Memory B cell (primary cell): Measurements from ENCODE around the gene GPR4.

Experiments used
- ATAC-seq: fragments of 150-1000 bp; cut with Tn5 transposase; 2 replicates; pipeline ENCODE4 v1.10.0; 2021; ENCODE audit warnings: low read depth, mild to moderate bottlenecking, moderate library complexity
- DNase-seq, 2 donors: peaks; one replicate each; pipeline ENCODE4 v3.0.0; 2022; ENCODE audit warnings: low spot score in 2 of 2
- H3K27ac Mint-ChIP-seq: one replicate; pipeline ENCODE4 v1.8.0; 2022; ENCODE audit warnings: mild to moderate bottlenecking, moderate library complexity, mixed read lengths
- H3K27me3 Mint-ChIP-seq: one replicate; pipeline ENCODE4 v1.8.0; 2022; ENCODE audit warnings: mixed read lengths
- H3K36me3 Mint-ChIP-seq: one replicate; pipeline ENCODE4 v1.8.0; 2022; ENCODE audit warnings: mild to moderate bottlenecking, mixed read lengths
- H3K4me1 Mint-ChIP-seq: one replicate; pipeline ENCODE4 v1.8.0; 2022; ENCODE audit warnings: mixed read lengths
- H3K4me3 Mint-ChIP-seq: one replicate; pipeline ENCODE4 v1.8.0; 2022; ENCODE audit warnings: mild to moderate bottlenecking, moderate library complexity, mixed read lengths
- H3K9me3 Mint-ChIP-seq: one replicate; pipeline ENCODE4 v1.8.0; 2022; ENCODE audit warnings: mixed read lengths

The GPR4 gene

GRCh38 chr19:45601524-45602374, at the start of gene GPR4:
Gene GPR4 (minus strand): TSS chr19:45602212. CDS start chr19:45591866, 10,346 bp downstream.
- Mint-ChIP-seq H3K27ac (no peak within 1 kb of the TSS), H3K36me3 (peaks cover 3% of the 10 kb centered on the region), H3K9me3 (no peaks in the 10 kb centered on the region), H3K4me3 (no peak within 1 kb of the TSS), H3K27me3 (peaks cover 38% of the 10 kb centered on the region), H3K4me1 (peaks cover 34% of the 10 kb centered on the region)
- DNase-seq (no peak), ATAC-seq (no peak)

- Mint-ChIP-seq H3K27me3 (peaks cover 8% of the 10 kb centered on the region), H3K4me3 (no peak overlapping the region), H3K36me3 (no peaks in the 10 kb centered on the region), H3K27ac (no peak overlapping the region), H3K4me1 (peaks cover 5% of the 10 kb centered on the region), H3K9me3 (no peaks in the 10 kb centered on the region)
- ATAC-seq = no peak
- DNase-seq = no peak
These were observed 48.7 kb upstream of the GPR4 start for GRCh38 chr19:45650722-45651121.

- peak overlapping the region; percentile 78 for H3K4me3 Mint-ChIP-seq
- ATAC-seq = no peak
- no peak for DNase-seq
- peak overlapping the region; percentile 41 for H3K27ac Mint-ChIP-seq
- no peaks in the 10 kb centered on the region for H3K36me3 Mint-ChIP-seq
- H3K9me3 Mint-ChIP-seq = no peaks in the 10 kb centered on the region
- peaks cover 8% of the 10 kb centered on the region for H3K27me3 Mint-ChIP-seq
- H3K4me1 Mint-ChIP-seq = peaks cover 30% of the 10 kb centered on the region
These were observed 44.3 kb upstream of the GPR4 start for GRCh38 chr19:45646345-45646698.

GRCh38 chr19:45645631-45646344, 43.8 kb upstream of the GPR4 start:
- Mint-ChIP-seq H3K27ac (no peak overlapping the region), H3K4me1 (peaks cover 34% of the 10 kb centered on the region), H3K4me3 (peak overlapping the region; percentile 78), H3K27me3 (peaks cover 8% of the 10 kb centered on the region), H3K36me3 (no peaks in the 10 kb centered on the region), H3K9me3 (no peaks in the 10 kb centered on the region)
- peak; percentile 40 for ATAC-seq
- peak; percentile 63 to 64 for DNase-seq

GRCh38 chr19:45645068-45645630, 43.1 kb upstream of the GPR4 start:
- Mint-ChIP-seq H3K27me3 (peaks cover 6% of the 10 kb centered on the region), H3K4me1 (peaks cover 36% of the 10 kb centered on the region), H3K36me3 (no peaks in the 10 kb centered on the region), H3K4me3 (peak overlapping the region; percentile 78), H3K9me3 (no peaks in the 10 kb centered on the region), H3K27ac (no peak overlapping the region)
- ATAC-seq (no peak), DNase-seq (peak in 1 of 2 donors; percentile 22)

GRCh38 chr19:45643927-45644771, 42.1 kb upstream of the GPR4 start:
- Mint-ChIP-seq H3K27ac (no peak overlapping the region), H3K4me3 (no peak overlapping the region), H3K4me1 (peaks cover 36% of the 10 kb centered on the region), H3K9me3 (no peaks in the 10 kb centered on the region), H3K27me3 (peaks cover 6% of the 10 kb centered on the region), H3K36me3 (no peaks in the 10 kb centered on the region)
- ATAC-seq (no peak), DNase-seq (no peak)

GRCh38 chr19:45643024-45643926, 41.3 kb upstream of the GPR4 start:
- DNase-seq (peak; percentile 98 to 99), ATAC-seq (peak; percentile 44)
- Mint-ChIP-seq H3K36me3 (no peaks in the 10 kb centered on the region), H3K9me3 (no peaks in the 10 kb centered on the region), H3K27me3 (peaks cover 6% of the 10 kb centered on the region), H3K27ac (peak overlapping the region; percentile 96), H3K4me3 (peak overlapping the region; percentile 69), H3K4me1 (peaks cover 38% of the 10 kb centered on the region)

- ATAC-seq (peak; percentile 15), DNase-seq (peak; percentile 58 to 64)
- H3K9me3 Mint-ChIP-seq = no peaks in the 10 kb centered on the region
- H3K27me3 Mint-ChIP-seq = peaks cover 6% of the 10 kb centered on the region
- H3K4me3 Mint-ChIP-seq = peak overlapping the region; percentile 83
- H3K36me3 Mint-ChIP-seq = no peaks in the 10 kb centered on the region
- peak overlapping the region; percentile 96 for H3K27ac Mint-ChIP-seq
- H3K4me1 Mint-ChIP-seq = peaks cover 38% of the 10 kb centered on the region
These were observed 39.5 kb upstream of the GPR4 start for GRCh38 chr19:45641274-45642105.

- ATAC-seq (no peak), DNase-seq (peak in 1 of 2 donors; percentile 51)
- peak overlapping the region; percentile 83 for H3K4me3 Mint-ChIP-seq
- H3K9me3 Mint-ChIP-seq = no peaks in the 10 kb centered on the region
- peaks cover 33% of the 10 kb centered on the region for H3K4me1 Mint-ChIP-seq
- no peaks in the 10 kb centered on the region for H3K36me3 Mint-ChIP-seq
- H3K27ac Mint-ChIP-seq = peak overlapping the region; percentile 96
- no peaks in the 10 kb centered on the region for H3K27me3 Mint-ChIP-seq
These were observed 38.8 kb upstream of the GPR4 start for GRCh38 chr19:45640849-45641273.

GRCh38 chr19:45638930-45639729, 37.1 kb upstream of the GPR4 start, which contains the start of gene EML2:
Gene EML2 (minus strand): TSS chr19:45639397. CDS start chr19:45639376, 21 bp downstream.
- Mint-ChIP-seq H3K36me3 (no peaks in the 10 kb centered on the region), H3K4me3 (peak within 1 kb of the TSS; percentile 98), H3K9me3 (no peaks in the 10 kb centered on the region), H3K4me1 (peaks cover 26% of the 10 kb centered on the region), H3K27me3 (no peaks in the 10 kb centered on the region), H3K27ac (peak within 1 kb of the TSS; percentile 83)
- peak; percentile 11 for ATAC-seq
- peak; percentile 30 to 38 for DNase-seq

GRCh38 chr19:45637890-45638667, 36.1 kb upstream of the GPR4 start:
- DNase-seq = no peak
- no peak for ATAC-seq
- peak overlapping the region; percentile 24 for H3K4me3 Mint-ChIP-seq
- no peaks in the 10 kb centered on the region for H3K27me3 Mint-ChIP-seq
- no peaks in the 10 kb centered on the region for H3K36me3 Mint-ChIP-seq
- no peak overlapping the region for H3K27ac Mint-ChIP-seq
- H3K9me3 Mint-ChIP-seq = no peaks in the 10 kb centered on the region
- H3K4me1 Mint-ChIP-seq = peaks cover 19% of the 10 kb centered on the region
